Endothelial cell of hepatic sinusoid (primary cell): ENCODE data around the gene DNAH1.

Experiments used
- in situ Hi-C: cut with HindIII; loops from 2 replicates; pipeline ENCODE4 v1.10.0; 2017; ENCODE audit warnings: low sequenced_read_pairs

DNAH1 gene

DNA sequence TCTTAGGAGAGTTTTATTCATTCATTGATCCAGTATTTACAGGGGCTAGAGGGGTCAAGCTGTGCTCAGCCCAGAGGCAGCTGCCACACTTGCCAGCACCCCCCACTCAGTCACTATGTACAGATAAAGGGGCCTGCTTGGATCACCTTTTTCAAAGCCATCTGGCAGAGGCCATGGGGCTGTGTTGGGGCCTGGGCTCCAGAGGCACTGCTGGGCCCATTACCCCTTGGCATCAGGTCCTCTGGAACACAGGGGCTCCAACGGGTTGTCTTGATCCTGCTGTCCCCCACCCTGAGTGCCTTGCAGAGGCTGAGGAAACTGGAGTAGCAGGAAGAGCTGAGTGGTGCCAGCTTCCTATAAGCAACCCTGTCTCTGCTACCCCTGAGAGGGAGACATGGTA lies 84.9 kb downstream of the DNAH1 start:
- in situ Hi-C loops = loop anchor here (10.0 kb wide), 1 partner anchor 406 kb away; the partner anchor contains the start of gene RPL29

DNA sequence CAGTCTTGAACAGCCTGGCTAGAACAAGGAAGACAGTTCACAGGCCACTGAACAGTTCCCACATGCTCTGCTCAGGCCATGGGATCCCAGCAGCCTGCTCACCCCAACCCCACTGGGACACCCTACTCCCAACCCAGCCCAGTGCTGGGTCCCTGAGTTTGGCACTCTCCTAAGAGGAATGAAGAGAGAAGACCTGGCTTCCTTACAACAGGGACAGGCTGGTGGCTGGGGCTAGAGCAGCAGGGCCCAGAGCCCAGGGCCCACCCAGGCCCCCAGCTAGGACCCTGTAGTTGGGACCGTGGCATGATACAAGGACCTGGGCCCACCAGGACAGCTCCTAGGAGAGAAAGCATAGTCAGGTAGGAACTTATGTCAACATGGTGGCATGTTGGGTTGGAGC lies 85.4 kb downstream of the DNAH1 start:
- in situ Hi-C loops = loop anchor here (10.0 kb wide), 1 partner anchor 407 kb away; the partner anchor contains the start of gene RPL29

GRCh38 chr3:52402101-52402521 lies 86.0 kb downstream of the DNAH1 start:
- in situ Hi-C loops = loop anchor here (10.0 kb wide), 1 partner anchor 407 kb away; the partner anchor contains the start of gene RPL29

DNA sequence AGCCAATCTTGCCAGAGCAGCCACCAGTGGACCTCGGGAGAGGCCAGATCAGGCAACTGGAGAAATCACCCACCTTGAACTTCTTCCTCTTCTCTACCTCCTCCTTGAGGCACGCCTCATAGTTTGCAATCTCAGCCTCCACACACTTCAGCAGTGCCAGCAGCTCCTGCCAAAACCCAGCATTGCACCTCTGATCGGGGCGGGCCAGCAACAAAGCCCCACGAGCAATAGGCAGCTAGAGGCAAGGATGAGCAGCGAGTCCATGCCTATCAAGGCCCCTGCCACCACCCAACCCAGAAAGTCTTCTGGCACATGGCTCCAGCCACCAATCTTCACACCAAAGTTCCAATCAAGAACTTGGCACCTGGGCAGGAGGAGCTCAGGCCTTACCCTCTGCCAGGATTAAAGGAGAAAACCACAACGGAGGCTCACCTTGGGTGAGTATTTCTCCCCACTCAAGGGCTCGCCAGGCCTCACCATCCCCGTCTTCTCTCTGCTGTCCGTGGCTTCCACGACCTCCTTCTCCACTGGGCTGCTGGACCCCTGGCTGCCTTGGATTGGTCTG lies 86.7 kb downstream of the DNAH1 start:
- in situ Hi-C loops = loop anchor here (10.0 kb wide), 1 partner anchor 408 kb away; the partner anchor contains the start of gene RPL29

- in situ Hi-C loops = loop anchor here (10.0 kb wide), 1 partner anchor 409 kb away; the partner anchor contains the start of gene RPL29
Observed at GRCh38 chr3:52403271-52403841, 87.2 kb downstream of the DNAH1 start.

GRCh38 chr3:52403955-52404354 lies 87.8 kb downstream of the DNAH1 start:
- in situ Hi-C loops = loop anchor here (10.0 kb wide), 1 partner anchor 409 kb away; the partner anchor contains the start of gene RPL29

GRCh38 chr3:52404391-52404790 lies 88.3 kb downstream of the DNAH1 start:
- in situ Hi-C loops = loop anchor here (10.0 kb wide), 1 partner anchor 410 kb away; the partner anchor contains the start of gene RPL29

DNA sequence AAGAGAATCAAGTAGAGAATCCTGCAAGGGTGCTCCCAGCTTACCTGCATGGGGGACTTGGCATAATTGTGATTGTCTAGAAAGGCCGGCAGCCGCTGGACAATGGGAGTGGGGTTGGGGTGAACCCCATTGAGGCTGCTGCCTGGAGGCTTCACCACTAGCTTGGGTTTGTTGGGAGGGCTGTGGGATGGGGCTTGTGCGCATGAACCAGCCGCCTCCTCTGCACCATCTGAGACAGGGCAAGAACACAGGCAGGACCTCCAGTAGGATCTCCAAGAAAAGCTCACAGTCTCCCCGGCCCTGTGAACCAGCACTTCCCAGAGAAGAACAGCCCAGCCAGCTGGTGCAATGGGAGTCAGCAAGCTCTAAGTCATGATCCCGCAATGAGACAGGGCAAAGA lies 88.9 kb downstream of the DNAH1 start:
- in situ Hi-C loops = loop anchor here (10.0 kb wide), 1 partner anchor 410 kb away; the partner anchor contains the start of gene RPL29

DNA sequence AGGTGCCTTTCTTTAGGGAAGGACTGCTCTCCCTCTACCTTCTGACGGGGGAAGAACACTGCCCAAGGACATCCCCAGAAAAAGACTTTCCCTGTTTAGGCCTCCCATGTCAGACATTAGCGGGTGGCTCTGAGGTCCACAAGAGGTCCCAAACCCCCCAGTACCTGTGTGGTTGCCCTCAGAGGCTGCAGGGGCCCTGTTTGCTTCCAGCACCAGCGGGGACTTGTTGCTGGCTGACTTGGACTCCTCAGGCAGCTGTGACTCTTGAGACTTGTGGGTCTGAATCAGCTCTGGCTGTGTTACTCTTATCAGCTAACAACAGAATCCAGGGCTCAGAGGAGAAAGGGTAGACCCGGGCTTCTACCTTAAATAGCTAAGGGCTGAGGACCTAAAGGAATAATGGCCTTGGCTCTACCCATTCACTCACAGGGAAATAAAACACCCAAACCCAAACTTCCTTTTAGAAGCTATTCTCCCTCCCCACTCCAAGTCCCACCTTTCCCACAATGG lies 89.5 kb downstream of the DNAH1 start:
- in situ Hi-C loops = loop anchor here (10.0 kb wide), 1 partner anchor 411 kb away; the partner anchor contains the start of gene RPL29

GRCh38 chr3:52406231-52406661 lies 90.1 kb downstream of the DNAH1 start:
- in situ Hi-C loops = loop anchor here (10.0 kb wide), 1 partner anchor 411 kb away; the partner anchor contains the start of gene RPL29

DNA sequence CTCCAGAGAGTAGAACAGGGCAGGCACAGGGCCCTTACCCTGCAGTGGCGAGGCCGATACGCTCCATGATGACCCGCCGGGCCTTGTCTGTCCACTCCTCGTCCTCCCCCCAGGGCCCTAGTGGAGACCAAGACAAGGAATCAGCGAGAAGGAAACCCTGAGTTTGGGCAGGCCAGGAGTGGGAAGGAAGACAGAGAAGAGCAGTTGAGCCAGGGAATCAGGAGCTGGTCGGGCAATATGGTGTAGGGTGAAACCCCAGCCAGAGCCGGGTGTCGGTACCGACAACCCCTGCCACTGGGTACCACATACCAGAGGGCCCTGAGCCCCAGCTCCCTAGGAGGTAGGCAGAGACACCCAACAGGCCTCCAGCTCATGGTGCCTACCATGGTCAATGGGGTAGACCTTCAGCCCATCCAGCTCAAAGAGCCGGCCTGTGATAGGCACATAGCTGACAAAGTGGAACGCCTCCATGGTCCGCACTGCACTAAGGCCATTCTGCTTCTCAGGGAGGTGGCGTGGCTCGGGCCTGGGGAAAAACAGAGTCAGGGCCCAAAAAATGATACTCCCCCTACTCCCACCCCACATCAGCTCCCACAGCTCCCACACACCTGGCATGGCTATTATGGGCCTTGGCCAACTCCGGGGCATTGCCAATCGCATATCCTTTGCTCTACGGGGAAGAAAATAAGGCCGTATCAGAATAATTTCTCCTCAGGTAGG lies 90.8 kb downstream of the DNAH1 start:
- in situ Hi-C loops = loop anchor here (10.0 kb wide), 1 partner anchor 412 kb away; the partner anchor contains the start of gene RPL29

DNA sequence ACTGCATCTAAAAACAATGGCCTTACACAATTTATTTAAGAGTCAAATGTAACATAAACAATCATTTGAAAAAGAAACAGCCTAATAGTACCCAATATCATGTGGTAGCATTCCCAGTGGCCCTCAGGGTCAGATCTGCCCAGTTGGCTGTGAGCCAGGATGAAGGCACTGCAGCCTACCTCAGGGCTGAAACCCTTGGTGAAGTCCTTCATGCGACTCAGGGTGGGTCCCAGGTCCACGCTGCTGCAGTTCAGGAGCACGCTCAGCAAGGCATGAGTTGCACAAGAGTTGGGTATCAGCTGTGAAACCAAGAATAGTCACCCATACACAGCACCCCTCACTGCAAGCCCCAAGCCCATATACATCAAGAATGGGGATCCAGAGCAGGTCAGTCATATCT lies 91.7 kb downstream of the DNAH1 start:
- in situ Hi-C loops = loop anchor here (10.0 kb wide), 1 partner anchor 413 kb away; the partner anchor contains the start of gene RPL29

GRCh38 chr3:52408466-52408865 lies 92.3 kb downstream of the DNAH1 start:
- in situ Hi-C loops = loop anchor here (10.0 kb wide), 1 partner anchor 414 kb away; the partner anchor contains the start of gene RPL29

DNA sequence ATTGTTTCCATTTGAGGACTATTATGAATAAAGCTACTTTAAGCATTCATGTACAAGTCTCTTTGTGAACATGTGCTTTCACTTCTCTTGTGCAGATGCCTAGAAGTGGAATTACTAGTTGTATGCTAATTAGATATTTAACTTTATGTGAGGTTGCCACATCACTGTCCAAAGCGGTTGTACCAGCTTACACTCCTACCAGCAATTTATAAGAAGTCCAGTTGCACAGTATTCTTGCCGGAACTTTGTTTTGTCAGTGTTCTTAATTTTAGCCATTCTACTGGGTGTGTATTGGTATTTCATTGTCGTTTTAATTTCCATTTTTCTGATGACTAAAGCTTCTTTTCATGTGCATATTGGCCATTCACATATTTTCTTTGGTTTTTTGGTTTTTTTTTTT lies 99.7 kb downstream of the DNAH1 start:
- in situ Hi-C loops = loop anchor here (5.0 kb wide), 1 partner anchor 67 kb away; no protein-coding TSS in a partner anchor

DNA sequence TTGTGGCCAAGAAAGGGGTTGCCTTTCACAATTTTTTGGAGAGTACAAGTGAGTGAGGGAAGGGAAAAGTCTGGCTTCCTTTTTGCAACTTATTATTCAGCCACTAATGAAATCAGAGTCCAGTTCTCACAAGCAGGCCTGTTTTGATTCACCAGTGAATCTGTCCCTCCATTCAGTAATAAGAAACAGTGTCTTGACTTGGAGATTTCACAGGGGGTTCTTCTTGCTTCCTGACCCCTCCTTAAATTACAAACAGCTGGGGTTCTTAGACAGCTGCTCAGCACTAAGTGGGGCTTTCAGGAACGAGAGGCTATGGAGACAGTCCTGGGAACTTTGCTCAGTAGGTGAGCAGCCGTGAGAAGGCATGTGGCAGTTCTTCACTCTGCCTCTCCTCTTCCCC lies 104.3 kb downstream of the DNAH1 start:
- in situ Hi-C loops = no loop called here

DNA sequence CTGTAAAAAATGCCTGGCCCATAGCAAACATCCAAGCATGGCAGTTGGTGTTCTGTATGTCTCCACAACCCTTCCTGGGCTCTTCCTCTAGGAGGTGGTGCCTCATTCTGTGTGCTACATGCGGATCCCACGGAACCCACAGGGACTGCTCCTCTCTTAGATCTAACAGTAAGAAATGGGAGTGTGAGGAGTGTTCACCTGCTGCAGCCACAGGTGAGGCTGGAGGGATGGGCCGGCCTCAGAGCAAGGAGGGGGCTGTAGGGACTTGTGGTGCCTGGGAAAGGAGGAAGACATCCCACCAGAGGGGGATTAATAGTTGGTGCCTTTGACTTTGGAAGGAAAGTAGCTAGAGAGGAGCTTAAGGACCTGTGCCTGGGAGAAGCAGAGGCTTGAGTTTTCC lies 106.5 kb downstream of the DNAH1 start:
- in situ Hi-C loops = no loop called here

GRCh38 chr3:52423173-52423572 lies 107.1 kb downstream of the DNAH1 start:
- in situ Hi-C loops = no loop called here

- in situ Hi-C loops = no loop called here
Observed at GRCh38 chr3:52428151-52429005, 112.3 kb downstream of the DNAH1 start.

- in situ Hi-C loops = no loop called here
Observed at GRCh38 chr3:52429031-52429430, 112.9 kb downstream of the DNAH1 start.
